Measurements from ENCODE around the gene SEMA7A. TPM values are rescaled to one million over a fixed set of nuclear protein-coding genes. Genes with fewer than 3 reads are reported as not detected.

SEMA7A gene
- total and polyA plus RNA-seq, 9 of the 15 experiments (the other 6 are each of a cell fraction or from before 2014, with no cell fraction given): 0.04 to 8.2 (median 5.4) TPM; not detected in 1

GRCh38 chr15:74382004-74382816, 51.5 kb downstream of the SEMA7A start (continued):
- TF ChIP-seq PRMT5 (CRISPR knock-in tag; IDR thresholded peaks at IDR 0.05): no peak
- no peak for TF ChIP-seq DMBX1 (CRISPR knock-in tag; IDR thresholded peaks at IDR 0.05; ENCODE audit: borderline replicate concordance)
- TF ChIP-seq NFE2L1 (tag; IDR thresholded peaks at IDR 0.05; ENCODE audit: borderline replicate concordance, low read depth): no peak
- no peak for TF ChIP-seq CTCFL (IDR thresholded peaks at IDR 0.05; ENCODE audit: borderline replicate concordance, insufficient read depth, low read depth, low read length, poor library complexity, severe bottlenecking)
- TF ChIP-seq PTRF (tag; IDR thresholded peaks at IDR 0.05): no peak
- TF ChIP-seq NFYB (IDR thresholded peaks at IDR 0.05; ENCODE audit: extremely low read depth, insufficient read length): peak; percentile 68
- TF ChIP-seq ZNF41 (CRISPR knock-in tag; conservative IDR thresholded peaks at IDR 0.05): no peak
- no peak for TF ChIP-seq MTA2 (IDR thresholded peaks at IDR 0.05; ENCODE audit: low read depth)
- TF ChIP-seq HLTF (IDR thresholded peaks at IDR 0.05): no peak
- TF ChIP-seq STAG1 (CRISPR knock-in tag; IDR thresholded peaks at IDR 0.05; ENCODE audit: borderline replicate concordance): peak; percentile 94
- peak in 1 of 3 experiments; percentile 36 for TF ChIP-seq YY1 (IDR thresholded peaks at IDR 0.05; ENCODE audit: borderline replicate concordance in 1 of 3, control insufficient read depth in 1 of 3, extremely low read depth in 1 of 3, insufficient read depth in 3 of 3, insufficient read length in 1 of 3, insufficient replicate concordance in 2 of 3, low read depth in 1 of 3, low read length in 2 of 3)
- no peak for TF ChIP-seq CBX2 (IDR thresholded peaks at IDR 0.05; ENCODE audit: insufficient read depth, low read length, poor library complexity, severe bottlenecking)
- no peak for TF ChIP-seq ZBTB26 (CRISPR knock-in tag; IDR thresholded peaks at IDR 0.05)
- TF ChIP-seq ADNP (tag; IDR thresholded peaks at IDR 0.05): no peak
- peak; percentile 94 for TF ChIP-seq CC2D1A (IDR thresholded peaks at IDR 0.05)
- peak; percentile 99 for TF ChIP-seq DEAF1 (CRISPR knock-in tag; IDR thresholded peaks at IDR 0.05)
- TF ChIP-seq DLX4 (CRISPR knock-in tag; IDR thresholded peaks at IDR 0.05): no peak
- TF ChIP-seq ETS1 (conservative IDR thresholded peaks at IDR 0.05; ENCODE audit: control insufficient read depth, low read depth, low read length): no peak
- TF ChIP-seq ZNF785 (CRISPR knock-in tag; IDR thresholded peaks at IDR 0.05): no peak
- TF ChIP-seq PYGO2 (tag; IDR thresholded peaks at IDR 0.05): no peak

Measured in K562 (cell line).